ENCODE measurements around the gene ZBED4. TPM values are rescaled to one million over a fixed set of nuclear protein-coding genes. Genes with fewer than 3 reads are reported as not detected.

The ZBED4 gene
- total RNA-seq, 1 experiment from 2014 or later, result 31.5 TPM

- no peak overlapping the region for H3K4me3 ChIP-seq (ENCODE audit: low read depth, low read length, poor library complexity, severe bottlenecking)
- no peak for TF ChIP-seq EZH2 (IDR thresholded peaks at IDR 0.05; ENCODE audit: borderline replicate concordance, low read depth, low read length, poor library complexity, severe bottlenecking)
- intact Hi-C loops (cut with micrococcal nuclease; ENCODE audit: unreplicated experiment), result no loop called here
- H3K9me3 ChIP-seq (ENCODE audit: low read depth, low read length, poor library complexity, severe bottlenecking), result peaks cover 12% of the 10 kb centered on the region
- H3K4me1 ChIP-seq (ENCODE audit: insufficient read depth, low read length, poor library complexity, severe bottlenecking), result no peaks in the 10 kb centered on the region
- no peaks in the 10 kb centered on the region for H3K27me3 ChIP-seq (replicated peaks; ENCODE audit: insufficient read depth, low read depth, low read length, poor library complexity)
- POLR2A ChIA-PET (ENCODE audit: low non-redundant PET), result no interaction called here
- no TSS peak for BruUV-seq (replicated peaks)
- H3K36me3 ChIP-seq (ENCODE audit: insufficient read depth, low read length, poor library complexity, severe bottlenecking), result peaks cover 9% of the 10 kb centered on the region
- no peak for DNase-seq (ENCODE audit: low spot score)
- H3K27ac ChIP-seq (ENCODE audit: low read depth, low read length, poor library complexity, severe bottlenecking), result no peak overlapping the region
- CTCF ChIA-PET, result no interaction called here
Measured at GRCh38 chr22:49873228-49873940, 19.7 kb downstream of the ZBED4 start.

GRCh38 chr22:49877642-49878041, 24.0 kb downstream of the ZBED4 start:
- Histone ChIP-seq H3K27ac (ENCODE audit: low read depth, low read length, poor library complexity, severe bottlenecking) (no peak overlapping the region), H3K9me3 (ENCODE audit: low read depth, low read length, poor library complexity, severe bottlenecking) (no peaks in the 10 kb centered on the region), H3K36me3 (ENCODE audit: insufficient read depth, low read length, poor library complexity, severe bottlenecking) (peaks cover 11% of the 10 kb centered on the region), H3K27me3 (replicated peaks; ENCODE audit: insufficient read depth, low read depth, low read length, poor library complexity) (no peaks in the 10 kb centered on the region), H3K4me1 (ENCODE audit: insufficient read depth, low read length, poor library complexity, severe bottlenecking) (peaks cover 8% of the 10 kb centered on the region), H3K4me3 (ENCODE audit: low read depth, low read length, poor library complexity, severe bottlenecking) (no peak overlapping the region)
- no peak for TF ChIP-seq CTCF (conservative IDR thresholded peaks at IDR 0.05; ENCODE audit: low read depth, low read length)
- intact Hi-C loops (cut with micrococcal nuclease; ENCODE audit: unreplicated experiment), result no loop called here
- POLR2A ChIA-PET (ENCODE audit: low non-redundant PET), result no interaction called here
- CTCF ChIA-PET, result no interaction called here
- no peak for DNase-seq (ENCODE audit: low spot score)
- no TSS peak for BruUV-seq (replicated peaks)

- no peak for TF ChIP-seq EZH2 (IDR thresholded peaks at IDR 0.05; ENCODE audit: borderline replicate concordance, low read depth, low read length, poor library complexity, severe bottlenecking)
Measured at GRCh38 chr22:49878206-49878605, 24.6 kb downstream of the ZBED4 start.

GRCh38 chr22:49879871-49880270, 26.2 kb downstream of the ZBED4 start:
- H3K4me1 ChIP-seq (ENCODE audit: insufficient read depth, low read length, poor library complexity, severe bottlenecking), result peaks cover 9% of the 10 kb centered on the region
- no TSS peak for BruUV-seq (replicated peaks)
- H3K27ac ChIP-seq (ENCODE audit: low read depth, low read length, poor library complexity, severe bottlenecking), result no peak overlapping the region
- peaks cover 17% of the 10 kb centered on the region for H3K36me3 ChIP-seq (ENCODE audit: insufficient read depth, low read length, poor library complexity, severe bottlenecking)
- H3K9me3 ChIP-seq (ENCODE audit: low read depth, low read length, poor library complexity, severe bottlenecking), result no peaks in the 10 kb centered on the region
- DNase-seq (ENCODE audit: low spot score), result no peak
- no peaks in the 10 kb centered on the region for H3K27me3 ChIP-seq (replicated peaks; ENCODE audit: insufficient read depth, low read depth, low read length, poor library complexity)
- no peak overlapping the region for H3K4me3 ChIP-seq (ENCODE audit: low read depth, low read length, poor library complexity, severe bottlenecking)
- ChIA-PET CTCF (no interaction called here), POLR2A (ENCODE audit: low non-redundant PET) (no interaction called here)
- no peak for TF ChIP-seq CTCF (conservative IDR thresholded peaks at IDR 0.05; ENCODE audit: low read depth, low read length)
- no peak for TF ChIP-seq EZH2 (IDR thresholded peaks at IDR 0.05; ENCODE audit: borderline replicate concordance, low read depth, low read length, poor library complexity, severe bottlenecking)
- intact Hi-C loops (cut with micrococcal nuclease; ENCODE audit: unreplicated experiment), result no loop called here

More at GRCh38 chr22:49878206-49878605, 24.6 kb downstream of the ZBED4 start:
- Histone ChIP-seq H3K4me3 (ENCODE audit: low read depth, low read length, poor library complexity, severe bottlenecking) (no peak overlapping the region), H3K36me3 (ENCODE audit: insufficient read depth, low read length, poor library complexity, severe bottlenecking) (peaks cover 13% of the 10 kb centered on the region), H3K27ac (ENCODE audit: low read depth, low read length, poor library complexity, severe bottlenecking) (no peak overlapping the region), H3K9me3 (ENCODE audit: low read depth, low read length, poor library complexity, severe bottlenecking) (no peaks in the 10 kb centered on the region), H3K27me3 (replicated peaks; ENCODE audit: insufficient read depth, low read depth, low read length, poor library complexity) (no peaks in the 10 kb centered on the region), H3K4me1 (ENCODE audit: insufficient read depth, low read length, poor library complexity, severe bottlenecking) (peaks cover 9% of the 10 kb centered on the region)
- DNase-seq (ENCODE audit: low spot score), result no peak
- BruUV-seq (replicated peaks), result no TSS peak
- intact Hi-C loops (cut with micrococcal nuclease; ENCODE audit: unreplicated experiment), result no loop called here
- ChIA-PET CTCF (no interaction called here), POLR2A (ENCODE audit: low non-redundant PET) (no interaction called here)

Measured in A673 (cell line).